Upper lobe of left lung (tissue), 4 donors: ENCODE results near the gene DIP2C.

ENCODE experiments used
- CTCF ChIP-seq, 6 experiments: fragments of 450-650 bp in 4 of 6; fragments of 200-600 bp in 2 of 6; sonication (generic) in 2 of 6; IDR thresholded peaks; one replicate each; pipeline ENCODE4 v1.5.1; 2016 to 2019; ENCODE audit warnings: antibody characterized with exemption in 6 of 6
- POLR2AphosphoS5 ChIP-seq, 2 donors: sonication (generic); formaldehyde crosslinking; IDR thresholded peaks; one replicate each; pipeline ENCODE4 v1.5.1; 2017; ENCODE audit warnings: antibody characterized with exemption in 2 of 2

GRCh38 chr10:288316-289200 is 400.9 kb downstream of the DIP2C start:
- no peak for TF ChIP-seq POLR2AphosphoS5 (IDR thresholded peaks at IDR 0.05)
- no peak for TF ChIP-seq CTCF (IDR thresholded peaks at IDR 0.05)
